Measurements from ENCODE around the gene MAP2. TPM values are rescaled to one million over a fixed set of nuclear protein-coding genes. Genes with fewer than 3 reads are reported as not detected.

The MAP2 gene
- total and polyA plus RNA-seq, 2 of the 8 experiments (the other 6 are each of a cell fraction or from before 2014, with no cell fraction given), result 5.9 to 9.4 TPM

DNA sequence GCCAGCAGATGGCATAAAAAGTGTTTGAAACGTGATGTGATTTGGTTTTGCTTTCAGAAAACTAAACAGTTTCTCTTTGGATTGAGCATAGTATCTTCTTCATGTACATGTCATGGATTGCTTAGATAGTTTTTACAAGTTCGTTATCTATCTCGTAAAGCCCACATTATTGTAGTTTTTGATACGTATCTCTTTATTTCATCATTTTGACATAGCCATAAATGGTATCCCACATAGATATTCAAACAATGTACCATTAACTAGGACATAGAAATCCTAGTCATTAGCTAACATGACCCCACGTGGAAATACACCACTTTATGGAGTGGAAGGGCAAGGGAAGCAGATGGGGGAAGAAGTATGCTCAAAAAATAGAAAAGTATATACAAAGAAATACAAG is 93.6 kb downstream of the MAP2 start (continued):
- TF ChIP-seq CREB1 (IDR thresholded peaks at IDR 0.05) (no peak), FOSL1 (IDR thresholded peaks at IDR 0.05; ENCODE audit: insufficient read depth, low read depth, low read length) (no peak), MAFK (IDR thresholded peaks at IDR 0.05; ENCODE audit: low read depth, low read length) (no peak)

All from H1 (cell line).